ENCODE results near the gene ADAMTS7.

- TF ChIP-seq CTCF (IDR thresholded peaks at IDR 0.05 in 2 of 3, conservative IDR thresholded peaks at IDR 0.05 in 1 of 3; ENCODE audit: borderline replicate concordance in 1 of 3, insufficient read depth in 1 of 3, low read depth in 2 of 3, low read length in 2 of 3): no peak
- TF ChIP-seq SP1 (IDR thresholded peaks at IDR 0.05; ENCODE audit: low read depth): no peak
- no peak for TF ChIP-seq MAX (IDR thresholded peaks at IDR 0.05)
- TF ChIP-seq EGR1 (IDR thresholded peaks at IDR 0.05; ENCODE audit: low read depth): no peak
- TF ChIP-seq POLR2A (IDR thresholded peaks at IDR 0.05; ENCODE audit: borderline replicate concordance, extremely low read depth, insufficient read depth, insufficient read length): no peak
- no peak for TF ChIP-seq YY1 (IDR thresholded peaks at IDR 0.05; ENCODE audit: extremely low read depth, insufficient replicate concordance, low read depth, low read length)
- TF ChIP-seq POLR2AphosphoS5 (IDR thresholded peaks at IDR 0.05; ENCODE audit: low read depth, low read length): no peak
- TF ChIP-seq REST (IDR thresholded peaks at IDR 0.05; ENCODE audit: low read depth): no peak
Observed at GRCh38 chr15:78749831-78750230, 61.4 kb downstream of the ADAMTS7 start.

Data from HCT116 (cell line).